Measurements from ENCODE around the gene KDM1A. TPM values are rescaled to one million over a fixed set of nuclear protein-coding genes. Genes with fewer than 3 reads are reported as not detected.
"Not testable (repeated sequence)": the region's sequence is repeated elsewhere in the genome, so short reads cannot be mapped to it uniquely, and the experiment has no call there.

The KDM1A gene
- total and polyA plus RNA-seq, 7 experiments from 2014 or later, result 40.6 to 62.1 (median 48.4) TPM

DNA sequence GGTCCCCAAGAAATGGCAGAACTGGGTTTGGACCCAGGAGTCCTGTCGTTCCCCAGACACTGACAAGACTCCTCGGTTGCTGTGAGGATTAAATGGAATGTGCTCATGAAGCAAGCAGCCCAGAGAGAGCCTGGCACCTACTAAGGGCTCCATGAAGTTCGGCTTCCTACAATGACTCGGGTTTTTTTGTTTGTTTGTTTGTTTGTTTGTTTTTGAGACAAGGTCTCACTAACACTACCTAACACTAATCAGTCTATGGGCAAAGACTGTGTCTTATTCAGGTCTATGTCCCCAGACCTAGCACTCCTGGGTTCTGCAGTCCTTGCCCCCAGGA, 43.2 kb upstream of the KDM1A start:
- Histone ChIP-seq H3K4me3 (ENCODE audit: low read length) (no peak overlapping the region), H3K27me3 (ENCODE audit: control insufficient read depth in 2 of 2, insufficient read depth in 2 of 2, low read length in 2 of 2) (no peaks in the 10 kb centered on the region), H3K9me3 (ENCODE audit: control insufficient read depth in 2 of 3, low read length in 3 of 3) (no peaks in the 10 kb centered on the region), H3K4me1 (ENCODE audit: control insufficient read depth in 2 of 2, insufficient read depth in 2 of 2, low read length in 2 of 2) (no peaks in the 10 kb centered on the region), H3K36me3 (ENCODE audit: control insufficient read depth in 2 of 3, insufficient read depth in 3 of 3, low read length in 3 of 3) (no peaks in the 10 kb centered on the region), H3K27ac (ENCODE audit: low read depth, low read length) (no peak overlapping the region)
- ATAC-seq (no peak), DNase-seq (no peak)
- H3K4me3 Mint-ChIP-seq, result no peak overlapping the region
- no peaks in the 10 kb centered on the region for H3K36me3 Mint-ChIP-seq
- H3K27ac Mint-ChIP-seq, result no peak overlapping the region
- peaks cover 0 to 3% (median 0%) of the 10 kb centered on the region in 7 donors for H3K4me1 Mint-ChIP-seq
- peaks cover 0 to 3% (median 0%) of the 10 kb centered on the region in 11 donors for H3K9me3 Mint-ChIP-seq
- ChIA-PET POLR2A (no interaction called here), CTCF (interaction anchor here (1.0 kb wide), 1 partner anchor 93 kb away, joined by 4 read pairs; no protein-coding TSS in a partner anchor)
- intact Hi-C loops (cut with micrococcal nuclease), result loop anchor here (1.0 to 10.0 kb wide), 4 partner anchors 122 to 426 kb away; no protein-coding TSS in a partner anchor
- peaks cover 22 to 40% (median 27%) of the 10 kb centered on the region in 5 donors for H3K27me3 Mint-ChIP-seq

DNA sequence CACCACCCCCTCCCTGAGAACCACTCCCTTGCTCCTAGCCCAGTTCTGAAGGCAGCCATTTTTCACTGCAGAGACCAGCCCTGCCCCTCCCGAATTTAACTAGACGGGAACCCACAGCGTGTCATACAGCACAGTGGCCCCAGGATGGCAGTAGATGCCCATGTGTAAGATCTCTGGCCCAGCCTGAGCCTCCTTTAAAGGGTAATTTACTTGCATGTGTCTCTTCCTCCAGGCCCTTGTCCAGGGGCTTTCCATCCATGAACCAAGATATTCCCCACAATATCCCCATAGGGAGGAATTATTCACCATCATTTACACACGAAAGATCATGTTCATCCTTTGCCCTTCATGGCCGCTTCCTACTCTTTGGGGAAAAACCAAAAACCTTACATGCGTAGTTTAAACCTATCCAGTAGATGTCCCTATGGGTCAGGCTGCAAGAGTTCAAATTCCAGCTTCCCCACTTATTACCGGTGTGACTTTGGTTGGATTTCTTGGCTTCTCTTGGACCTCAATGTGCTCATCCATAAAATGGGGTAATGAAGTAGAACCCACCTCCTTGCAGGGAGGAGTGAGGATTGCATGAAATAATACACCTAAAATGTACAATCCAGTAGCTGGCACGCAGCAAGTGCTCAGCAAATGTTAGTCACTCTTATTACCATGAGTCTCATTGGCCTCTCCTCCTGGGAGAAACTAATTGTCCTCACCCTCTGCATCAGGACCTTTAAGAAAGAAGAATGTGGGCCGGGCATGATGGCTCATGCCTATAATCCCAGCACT, 42.6 kb upstream of the KDM1A start:
- ATAC-seq (peak; percentile 95), DNase-seq (peak in 8 of 9 donors; percentile 11 to 46 (median 38))
- H3K4me1 ChIP-seq (ENCODE audit: control insufficient read depth in 2 of 2, insufficient read depth in 2 of 2, low read length in 2 of 2), result no peaks in the 10 kb centered on the region
- intact Hi-C loops (cut with micrococcal nuclease), result loop anchor here (1.0 to 10.0 kb wide), 4 partner anchors 122 to 426 kb away; no protein-coding TSS in a partner anchor
- ChIA-PET POLR2A (no interaction called here), CTCF (interaction anchor here (1.0 kb wide), 1 partner anchor 92 kb away, joined by 4 read pairs; no protein-coding TSS in a partner anchor)
- no peaks in the 10 kb centered on the region for H3K36me3 Mint-ChIP-seq
- H3K27ac ChIP-seq (ENCODE audit: low read depth, low read length), result no peak overlapping the region
- no peak overlapping the region for H3K4me3 Mint-ChIP-seq
- no peaks in the 10 kb centered on the region for H3K9me3 Mint-ChIP-seq
- peaks cover 20 to 39% (median 22%) of the 10 kb centered on the region in 5 donors for H3K27me3 Mint-ChIP-seq
- H3K4me1 Mint-ChIP-seq, result peaks cover 0 to 3% (median 0%) of the 10 kb centered on the region in 7 donors
- H3K27ac Mint-ChIP-seq, result peak overlapping the region in 1 of 9 donors; percentile 72
- H3K27me3 ChIP-seq (ENCODE audit: control insufficient read depth in 2 of 2, insufficient read depth in 2 of 2, low read length in 2 of 2), result no peaks in the 10 kb centered on the region
- H3K9me3 ChIP-seq (ENCODE audit: control insufficient read depth in 2 of 3, low read length in 3 of 3), result no peaks in the 10 kb centered on the region
- H3K4me3 ChIP-seq (ENCODE audit: low read length), result no peak overlapping the region
- H3K36me3 ChIP-seq (ENCODE audit: control insufficient read depth in 2 of 3, insufficient read depth in 3 of 3, low read length in 3 of 3), result no peaks in the 10 kb centered on the region

DNA sequence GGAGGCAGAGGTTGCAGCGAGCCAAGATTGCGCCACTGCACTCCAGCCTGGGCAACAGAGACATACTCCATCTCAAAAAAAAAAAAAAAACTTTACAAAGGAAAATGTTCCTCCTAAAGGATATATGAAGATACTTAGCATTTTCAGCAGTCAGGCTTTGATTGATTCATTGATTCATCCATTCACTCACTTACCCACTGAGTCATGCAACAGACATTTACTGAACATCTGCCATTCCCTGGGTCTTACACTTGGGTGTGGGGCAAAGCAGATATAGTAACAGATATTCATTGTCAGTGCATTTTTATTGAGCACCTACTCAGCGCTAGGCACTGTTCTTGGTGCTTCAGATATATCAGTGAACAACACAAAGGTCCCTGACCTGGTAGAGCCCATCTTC, 41.0 kb upstream of the KDM1A start:
- Histone ChIP-seq H3K27me3 (ENCODE audit: control insufficient read depth in 2 of 2, insufficient read depth in 2 of 2, low read length in 2 of 2) (no peaks in the 10 kb centered on the region), H3K27ac (ENCODE audit: low read depth, low read length) (no peak overlapping the region), H3K4me3 (ENCODE audit: low read length) (no peak overlapping the region), H3K4me1 (ENCODE audit: control insufficient read depth in 2 of 2, insufficient read depth in 2 of 2, low read length in 2 of 2) (no peaks in the 10 kb centered on the region), H3K36me3 (ENCODE audit: control insufficient read depth in 2 of 3, insufficient read depth in 3 of 3, low read length in 3 of 3) (no peaks in the 10 kb centered on the region), H3K9me3 (ENCODE audit: control insufficient read depth in 2 of 3, low read length in 3 of 3) (no peaks in the 10 kb centered on the region)
- no peaks in the 10 kb centered on the region for H3K36me3 Mint-ChIP-seq
- H3K9me3 Mint-ChIP-seq, result no peaks in the 10 kb centered on the region
- DNase-seq (no peak), ATAC-seq (no peak)
- ChIA-PET POLR2A (no interaction called here), CTCF (interaction anchor here (0.7 kb wide), 1 partner anchor 1441 kb away, joined by 3 read pairs; no protein-coding TSS in a partner anchor)
- no peak overlapping the region for H3K27ac Mint-ChIP-seq
- intact Hi-C loops (cut with micrococcal nuclease), result loop anchor here (5.0 to 10.0 kb wide), 2 partner anchors 297 to 424 kb away; no protein-coding TSS in a partner anchor
- peaks cover 0 to 3% (median 0%) of the 10 kb centered on the region in 7 donors for H3K4me1 Mint-ChIP-seq
- no peak overlapping the region for H3K4me3 Mint-ChIP-seq
- peaks cover 13 to 31% (median 16%) of the 10 kb centered on the region in 5 donors for H3K27me3 Mint-ChIP-seq

DNA sequence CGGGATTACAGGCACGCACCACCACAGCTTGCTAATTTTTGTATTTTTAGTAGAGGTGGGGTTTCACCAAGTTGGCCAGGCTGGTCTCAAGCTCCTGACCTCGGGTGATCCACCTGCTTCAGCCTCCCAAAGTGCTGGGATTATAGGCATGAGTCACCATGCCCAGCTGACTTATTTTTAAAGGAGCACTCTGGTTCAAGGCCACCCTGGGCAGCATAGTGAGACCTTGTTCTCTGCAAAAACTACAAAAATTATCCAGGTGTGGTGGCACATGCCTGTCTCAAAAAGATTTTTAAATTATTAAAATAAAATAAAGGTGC, 38.8 kb upstream of the KDM1A start:
- H3K4me1 Mint-ChIP-seq; H3K27ac ChIP-seq (ENCODE audit: low read depth, low read length); H3K4me1 ChIP-seq (ENCODE audit: control insufficient read depth in 2 of 2, insufficient read depth in 2 of 2, low read length in 2 of 2); H3K9me3 ChIP-seq (ENCODE audit: control insufficient read depth in 2 of 3, low read length in 3 of 3); ATAC-seq; H3K36me3 ChIP-seq (ENCODE audit: control insufficient read depth in 2 of 3, insufficient read depth in 3 of 3, low read length in 3 of 3); intact Hi-C loops (cut with micrococcal nuclease); POLR2A ChIA-PET; H3K27me3 ChIP-seq (ENCODE audit: control insufficient read depth in 2 of 2, insufficient read depth in 2 of 2, low read length in 2 of 2); DNase-seq; H3K9me3 Mint-ChIP-seq; H3K4me3 Mint-ChIP-seq; H3K27ac Mint-ChIP-seq; H3K4me3 ChIP-seq (ENCODE audit: low read length); H3K36me3 Mint-ChIP-seq: not testable (repeated sequence)
- H3K27me3 Mint-ChIP-seq, result peaks cover 8 to 27% (median 12%) of the 10 kb centered on the region in 5 donors
- CTCF ChIA-PET, result interaction anchor here (0.6 kb wide), 1 partner anchor 1899 kb away, joined by 3 read pairs; no protein-coding TSS in a partner anchor

DNA sequence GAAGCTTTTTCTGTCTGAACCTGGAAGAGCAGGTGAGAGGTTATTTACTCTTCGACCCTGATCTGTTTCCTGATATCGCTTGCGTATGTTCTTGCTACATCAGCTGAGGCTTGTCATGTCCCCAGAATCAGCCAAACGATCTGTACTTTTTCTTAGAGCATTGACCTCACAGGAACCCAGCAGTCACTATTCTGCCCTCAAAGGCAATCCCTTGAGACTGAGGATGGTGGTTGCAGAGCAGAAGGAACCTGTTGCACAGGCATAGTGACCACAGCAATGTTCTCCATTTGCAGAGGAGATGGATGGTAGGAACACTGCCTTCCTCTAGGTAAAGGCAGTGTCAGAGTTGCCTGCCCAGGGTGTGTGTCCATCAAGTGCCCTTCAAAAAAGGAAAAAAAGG, 35.3 kb upstream of the KDM1A start:
- ChIA-PET POLR2A (no interaction called here), CTCF (interaction anchor here (1.2 kb wide), 2 partner anchors 20 to 200 kb away, joined by 3 read pairs; no protein-coding TSS in a partner anchor)
- no peak overlapping the region for H3K27ac ChIP-seq (ENCODE audit: low read depth, low read length)
- ATAC-seq (no peak), DNase-seq (no peak)
- H3K9me3 ChIP-seq (ENCODE audit: control insufficient read depth in 2 of 3, low read length in 3 of 3), result no peaks in the 10 kb centered on the region
- H3K4me1 ChIP-seq (ENCODE audit: control insufficient read depth in 2 of 2, insufficient read depth in 2 of 2, low read length in 2 of 2), result no peaks in the 10 kb centered on the region
- H3K36me3 ChIP-seq (ENCODE audit: control insufficient read depth in 2 of 3, insufficient read depth in 3 of 3, low read length in 3 of 3), result no peaks in the 10 kb centered on the region
- no peak overlapping the region for H3K4me3 Mint-ChIP-seq
- H3K4me1 Mint-ChIP-seq, result peaks cover 0 to 1% (median 0%) of the 10 kb centered on the region in 7 donors
- intact Hi-C loops (cut with micrococcal nuclease), result no loop called here
- H3K36me3 Mint-ChIP-seq, result no peaks in the 10 kb centered on the region
- H3K27me3 ChIP-seq (ENCODE audit: control insufficient read depth in 2 of 2, insufficient read depth in 2 of 2, low read length in 2 of 2), result no peaks in the 10 kb centered on the region
- peaks cover 0 to 15% (median 12%) of the 10 kb centered on the region in 5 donors for H3K27me3 Mint-ChIP-seq
- no peak overlapping the region for H3K27ac Mint-ChIP-seq
- no peak overlapping the region for H3K4me3 ChIP-seq (ENCODE audit: low read length)
- H3K9me3 Mint-ChIP-seq, result peaks cover 0 to 5% (median 0%) of the 10 kb centered on the region in 11 donors

DNA sequence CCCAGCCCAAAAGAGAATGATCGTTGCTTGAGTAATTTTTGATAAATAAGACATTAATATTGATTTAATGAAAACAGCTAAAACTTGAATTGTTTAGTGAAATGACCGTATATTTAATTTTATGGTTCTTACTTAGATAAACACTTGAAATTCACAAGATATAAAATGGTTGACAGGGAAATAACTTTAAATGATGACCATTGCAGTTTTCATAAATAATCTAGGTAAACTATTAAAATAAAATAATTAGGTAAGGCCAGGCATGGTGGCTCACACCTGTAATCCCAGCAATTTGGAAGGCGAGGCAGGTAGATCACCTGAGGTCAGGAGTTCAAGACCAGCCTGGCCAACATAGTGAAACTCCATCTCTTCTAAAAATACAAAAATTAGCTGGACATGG, 26.9 kb upstream of the KDM1A start:
- peaks cover 0 to 18% (median 5%) of the 10 kb centered on the region in 11 donors for H3K9me3 Mint-ChIP-seq

More for the DNA sequence above, 26.9 kb upstream of the KDM1A start:
- H3K27me3 ChIP-seq (ENCODE audit: control insufficient read depth in 2 of 2, insufficient read depth in 2 of 2, low read length in 2 of 2); H3K4me1 ChIP-seq (ENCODE audit: control insufficient read depth in 2 of 2, insufficient read depth in 2 of 2, low read length in 2 of 2); H3K27me3 Mint-ChIP-seq; H3K36me3 Mint-ChIP-seq; DNase-seq; H3K4me1 Mint-ChIP-seq; POLR2A ChIA-PET; H3K27ac ChIP-seq (ENCODE audit: low read depth, low read length); CTCF ChIA-PET; H3K4me3 Mint-ChIP-seq; H3K36me3 ChIP-seq (ENCODE audit: control insufficient read depth in 2 of 3, insufficient read depth in 3 of 3, low read length in 3 of 3); H3K9me3 ChIP-seq (ENCODE audit: control insufficient read depth in 2 of 3, low read length in 3 of 3); ATAC-seq; H3K27ac Mint-ChIP-seq; intact Hi-C loops (cut with micrococcal nuclease); H3K4me3 ChIP-seq (ENCODE audit: low read length): not testable (repeated sequence)

Measured in naive thymus-derived CD4-positive, alpha-beta T cell (primary cell).